GM10847 (cell line): Measurements from ENCODE around the gene MIS18A.

Experiments used
- POLR2A ChIP-seq: IDR thresholded peaks from 2 replicates; pipeline ENCODE4 v1.6.1; 2011; ENCODE audit not compliant: insufficient read length; ENCODE audit errors: extremely low read depth

The MIS18A gene

DNA sequence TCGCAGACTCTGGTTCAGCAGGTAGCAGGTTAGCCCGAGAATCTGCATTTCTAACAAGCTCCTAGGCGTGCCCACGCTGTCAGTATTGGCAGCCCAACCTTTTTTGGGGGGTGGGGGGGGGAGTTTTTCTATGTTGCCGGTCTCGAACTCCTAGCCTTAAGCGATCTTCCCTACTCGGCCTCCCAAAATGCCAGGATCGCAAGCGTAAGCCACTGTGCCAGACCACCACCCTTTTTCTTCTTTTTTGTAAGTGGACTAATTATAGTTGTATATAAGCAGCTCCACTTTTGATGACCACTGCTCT, 480 bp upstream of the MIS18A start:
- no peak for TF ChIP-seq POLR2A

DNA sequence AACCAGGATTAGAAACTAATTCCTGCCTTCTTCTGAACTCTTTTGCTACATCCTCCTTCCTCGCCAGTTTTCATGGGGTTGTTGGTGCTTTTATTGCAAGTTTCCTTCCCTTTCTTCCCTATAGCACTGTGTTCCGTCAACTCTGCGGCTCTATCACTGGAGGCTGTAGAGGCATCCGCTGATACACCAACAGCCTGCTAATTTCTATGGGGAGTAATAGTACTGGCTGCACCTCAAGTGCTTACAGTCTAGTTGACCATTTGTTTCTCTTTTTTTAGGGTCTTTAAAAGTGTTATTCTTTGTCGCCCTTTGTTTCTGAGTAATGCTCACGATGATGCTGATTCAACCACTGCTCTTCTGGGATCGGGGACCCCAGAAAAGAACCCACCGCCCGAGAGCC, 746 bp downstream of the MIS18A start:
- TF ChIP-seq POLR2A = no peak

DNA sequence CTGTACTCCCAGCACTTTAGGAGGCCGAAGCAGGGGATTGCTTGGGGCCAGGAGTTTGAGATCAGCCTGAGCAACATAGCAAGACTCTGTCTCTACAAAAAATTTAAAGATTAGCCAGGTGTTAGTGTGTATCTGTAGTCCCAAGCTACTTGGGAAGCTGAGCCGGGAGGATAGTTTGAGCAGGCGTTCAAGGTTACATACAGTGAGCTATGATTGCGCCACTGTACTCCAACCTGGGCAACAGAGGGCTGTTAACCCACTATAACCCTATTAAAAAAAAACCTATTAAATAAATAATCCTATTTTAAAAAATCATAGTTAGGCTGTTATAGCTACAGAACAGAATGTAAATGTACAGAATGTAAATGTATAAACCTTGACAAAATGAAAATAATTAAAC, 2.2 kb downstream of the MIS18A start:
- no peak for TF ChIP-seq POLR2A

DNA sequence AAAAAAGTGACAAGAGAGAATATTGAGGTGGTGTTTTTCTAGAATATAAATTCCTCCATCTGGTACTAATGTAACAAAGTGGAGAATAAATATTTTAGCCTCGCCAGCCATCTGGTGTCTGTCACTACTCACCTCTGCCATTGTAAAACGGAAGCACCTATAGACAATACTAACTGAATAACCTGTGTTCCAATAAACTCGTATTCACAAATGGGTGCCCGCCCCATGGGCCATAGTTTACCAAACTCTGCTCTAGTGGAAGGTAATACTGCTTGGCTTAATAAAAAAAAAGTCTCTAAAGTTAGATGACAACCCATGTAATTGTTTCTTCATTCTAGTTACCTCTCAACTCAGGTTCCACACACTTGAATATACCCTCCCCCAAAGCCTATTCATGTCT, 8.1 kb downstream of the MIS18A start:
- no peak for TF ChIP-seq POLR2A

DNA sequence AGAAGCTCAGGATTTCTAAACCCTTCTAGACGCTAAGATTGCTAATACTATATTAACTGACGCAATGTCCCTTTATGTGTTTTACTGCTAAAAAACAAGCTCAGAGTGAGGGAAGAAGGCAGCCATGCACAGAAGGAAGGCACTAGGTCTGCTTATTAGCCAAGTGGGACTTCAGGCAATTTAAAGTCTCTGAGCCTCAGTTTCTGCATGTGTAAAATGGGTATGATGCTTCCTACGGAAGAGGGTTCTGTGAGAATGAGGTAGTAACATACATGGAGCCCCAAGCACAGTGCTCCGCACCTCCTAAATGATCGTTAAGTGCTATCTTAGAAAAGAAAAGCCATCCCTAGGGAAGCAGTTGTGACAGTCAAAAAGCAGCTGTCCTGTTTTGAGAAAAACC, 16.9 kb downstream of the MIS18A start:
- no peak for TF ChIP-seq POLR2A

DNA sequence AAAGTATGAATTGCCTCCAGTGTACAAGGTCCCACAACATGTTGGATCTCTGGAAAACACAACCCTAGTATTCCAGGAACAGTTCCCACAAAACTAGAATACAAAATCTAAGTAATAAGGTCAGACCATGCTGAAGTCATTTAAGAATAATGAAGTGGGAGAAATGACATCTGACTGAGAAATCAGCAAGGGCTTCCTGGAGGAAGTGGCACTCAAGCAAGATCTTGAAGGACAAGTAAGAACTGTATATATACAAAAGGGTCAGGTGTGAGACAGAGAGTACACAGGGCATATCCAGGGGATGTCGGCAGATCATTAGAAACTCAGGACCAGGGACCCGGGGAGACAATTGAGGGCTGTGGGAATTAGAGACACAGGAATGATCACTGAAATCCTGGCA, 18.7 kb downstream of the MIS18A start:
- TF ChIP-seq POLR2A = no peak

DNA sequence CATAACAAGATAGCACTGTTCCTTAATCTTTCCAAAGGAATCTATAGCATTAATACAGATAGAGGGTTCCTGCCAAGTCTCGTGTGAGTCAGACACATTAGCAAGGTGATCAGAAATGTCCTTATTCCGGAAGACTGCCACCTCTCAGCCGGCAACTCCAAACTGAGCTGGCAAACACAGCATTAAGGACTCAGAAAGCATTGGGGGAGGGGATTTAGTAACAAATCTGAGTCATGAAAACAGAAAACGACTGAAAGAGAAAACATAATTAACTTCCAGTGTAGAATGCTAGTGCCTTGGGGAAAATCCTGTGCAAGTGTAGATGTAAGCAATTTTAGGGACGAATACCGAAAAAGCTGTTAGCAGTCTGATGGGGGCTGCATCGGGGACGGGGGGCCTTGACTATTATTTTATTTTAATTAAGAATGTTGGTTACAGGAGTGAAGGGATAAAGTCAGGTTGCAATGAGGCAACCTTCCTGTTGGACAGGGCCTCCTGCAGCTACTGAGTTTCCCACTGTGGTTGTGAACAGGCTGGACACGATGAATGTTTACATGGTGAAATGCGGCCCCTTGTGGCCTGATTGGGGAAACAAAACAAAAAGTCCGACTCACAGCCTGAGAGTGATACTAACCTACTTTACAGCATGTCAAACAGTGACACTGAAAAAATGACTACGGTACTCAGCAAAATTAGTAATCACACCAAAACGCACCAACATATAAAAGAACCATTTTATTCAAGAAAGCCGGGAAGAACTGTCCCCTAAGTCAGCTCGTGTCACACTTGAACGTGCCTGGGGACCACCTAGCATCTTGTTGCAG, 20.7 kb downstream of the MIS18A start:
- TF ChIP-seq POLR2A = no peak

DNA sequence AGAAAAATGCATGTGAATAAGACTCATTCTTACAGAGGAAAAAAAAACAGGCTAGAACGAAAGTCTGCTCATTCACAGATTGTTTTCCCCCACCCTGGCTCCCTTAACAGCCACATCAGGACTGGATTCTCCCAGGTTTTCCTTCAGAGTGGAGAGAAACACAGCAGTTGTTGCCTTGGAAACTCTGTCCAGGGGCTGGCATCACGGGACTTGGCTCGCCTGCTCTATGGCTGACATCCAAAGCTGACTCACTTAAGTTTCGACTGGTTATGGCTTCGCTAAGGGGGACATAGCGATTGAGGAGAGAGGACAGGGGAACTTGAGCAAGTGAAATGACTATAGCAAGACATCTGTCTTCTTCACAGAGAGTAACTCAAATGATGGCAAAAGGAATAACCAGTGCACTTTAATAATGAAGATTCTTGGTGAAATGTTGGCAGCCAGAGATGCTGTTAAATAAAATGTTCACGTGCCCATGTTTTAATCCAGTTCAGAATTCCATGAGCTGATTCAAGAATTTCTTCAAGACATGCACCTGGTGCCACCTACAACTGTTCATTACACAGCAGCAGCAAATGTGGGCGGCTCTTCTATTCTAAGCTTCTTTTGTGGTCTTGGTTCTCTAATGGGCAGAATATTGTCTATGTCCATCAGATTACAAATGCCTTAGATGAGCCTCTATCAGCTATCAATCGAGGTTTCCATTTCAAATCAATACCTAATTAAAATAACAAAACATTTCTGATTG, 21.8 kb downstream of the MIS18A start:
- no peak for TF ChIP-seq POLR2A

DNA sequence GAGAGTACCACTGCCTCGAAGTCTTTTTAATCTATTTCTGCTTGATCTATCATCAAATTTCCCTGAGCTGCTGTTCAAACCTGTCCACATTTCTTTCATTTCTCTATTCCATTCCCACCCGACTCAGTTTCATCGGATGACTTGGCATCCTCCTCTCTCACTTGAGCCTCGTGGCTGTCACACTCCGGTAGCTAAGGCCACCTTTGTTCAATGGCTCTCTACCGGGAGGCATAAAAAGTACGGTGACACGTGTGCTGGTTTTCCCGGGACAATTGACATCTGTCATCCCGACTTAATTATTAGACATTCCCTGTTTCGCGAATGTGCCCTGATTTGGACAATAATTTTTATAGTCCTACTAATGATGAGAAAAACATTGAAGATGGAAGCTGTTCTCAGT, 22.6 kb downstream of the MIS18A start:
- no peak for TF ChIP-seq POLR2A

DNA sequence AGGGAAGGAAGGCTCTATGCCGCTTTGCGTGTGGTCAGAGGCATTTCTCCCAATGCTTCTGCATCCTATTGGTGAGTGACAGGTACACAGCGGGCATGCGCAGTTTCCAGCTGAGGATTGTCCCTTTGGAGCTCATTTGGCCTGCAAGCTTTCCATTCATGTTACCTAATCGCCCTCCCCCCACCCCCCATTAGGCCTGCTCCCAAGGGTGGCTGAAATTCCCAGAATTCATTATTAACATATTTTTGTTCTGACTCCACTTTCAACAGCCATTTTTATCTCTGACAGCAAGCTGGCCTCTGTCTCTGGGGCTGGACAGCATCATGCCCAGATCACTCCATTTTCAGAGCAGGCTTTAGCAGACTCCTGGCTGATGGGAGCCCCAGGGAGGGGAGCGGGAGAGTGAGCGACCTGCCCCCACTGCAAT, 25.6 kb downstream of the MIS18A start:
- no peak for TF ChIP-seq POLR2A

DNA sequence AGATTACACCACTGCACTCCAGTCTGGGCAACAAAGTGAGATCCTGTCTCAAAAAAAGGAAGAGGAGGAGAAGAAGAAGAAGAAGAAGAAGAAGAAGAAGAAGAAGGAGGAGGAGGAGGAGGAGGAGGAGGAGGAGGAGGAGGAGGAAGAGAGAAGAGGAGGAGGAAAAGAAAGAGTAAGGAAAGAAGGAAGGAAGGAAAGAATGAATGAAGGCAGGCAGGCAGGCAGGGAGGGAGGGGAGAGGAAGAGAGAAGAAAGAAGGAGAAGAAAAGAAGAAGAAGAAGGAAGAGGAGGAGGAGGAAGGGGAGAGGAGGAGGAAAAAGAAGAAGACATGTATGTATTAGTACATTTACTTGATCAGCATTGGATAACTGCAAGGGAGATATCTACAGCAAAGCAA, 26.7 kb downstream of the MIS18A start:
- TF ChIP-seq POLR2A = no peak

DNA sequence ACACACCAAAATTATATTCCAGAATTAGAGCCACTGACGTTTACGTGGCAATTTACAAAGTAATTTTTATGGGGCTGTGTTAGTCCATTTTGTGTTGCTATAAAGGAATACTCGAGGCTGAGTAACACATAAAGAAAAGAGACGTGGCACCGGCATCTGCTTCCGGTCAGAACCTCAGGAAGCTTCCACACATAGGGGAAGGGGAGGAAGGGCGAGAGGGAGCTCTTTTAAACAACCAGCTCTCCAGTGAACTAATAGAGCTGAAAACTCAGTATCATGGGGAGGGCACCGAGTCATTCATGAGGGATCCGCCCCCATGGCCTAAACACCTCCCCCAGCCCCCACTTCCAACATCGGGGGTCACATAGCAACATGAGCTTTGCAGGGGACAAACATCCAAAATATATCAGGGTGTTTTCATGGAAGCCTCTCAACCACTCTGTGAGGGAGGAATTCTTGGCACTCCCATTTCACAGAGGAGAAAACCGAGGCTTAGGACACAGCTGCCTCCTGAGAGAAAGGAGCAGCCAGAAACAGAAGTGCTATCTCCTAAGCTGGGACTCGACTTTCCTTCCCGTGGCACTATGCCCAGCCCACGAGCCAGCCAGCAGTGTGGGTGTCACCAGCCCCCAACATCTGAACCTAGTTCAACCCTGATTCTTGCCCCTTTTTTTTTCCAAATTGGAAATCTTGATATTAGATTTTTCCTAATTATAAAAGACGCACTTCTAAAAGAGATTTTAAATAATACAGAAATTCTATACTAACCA, 29.2 kb downstream of the MIS18A start:
- no peak for TF ChIP-seq POLR2A

DNA sequence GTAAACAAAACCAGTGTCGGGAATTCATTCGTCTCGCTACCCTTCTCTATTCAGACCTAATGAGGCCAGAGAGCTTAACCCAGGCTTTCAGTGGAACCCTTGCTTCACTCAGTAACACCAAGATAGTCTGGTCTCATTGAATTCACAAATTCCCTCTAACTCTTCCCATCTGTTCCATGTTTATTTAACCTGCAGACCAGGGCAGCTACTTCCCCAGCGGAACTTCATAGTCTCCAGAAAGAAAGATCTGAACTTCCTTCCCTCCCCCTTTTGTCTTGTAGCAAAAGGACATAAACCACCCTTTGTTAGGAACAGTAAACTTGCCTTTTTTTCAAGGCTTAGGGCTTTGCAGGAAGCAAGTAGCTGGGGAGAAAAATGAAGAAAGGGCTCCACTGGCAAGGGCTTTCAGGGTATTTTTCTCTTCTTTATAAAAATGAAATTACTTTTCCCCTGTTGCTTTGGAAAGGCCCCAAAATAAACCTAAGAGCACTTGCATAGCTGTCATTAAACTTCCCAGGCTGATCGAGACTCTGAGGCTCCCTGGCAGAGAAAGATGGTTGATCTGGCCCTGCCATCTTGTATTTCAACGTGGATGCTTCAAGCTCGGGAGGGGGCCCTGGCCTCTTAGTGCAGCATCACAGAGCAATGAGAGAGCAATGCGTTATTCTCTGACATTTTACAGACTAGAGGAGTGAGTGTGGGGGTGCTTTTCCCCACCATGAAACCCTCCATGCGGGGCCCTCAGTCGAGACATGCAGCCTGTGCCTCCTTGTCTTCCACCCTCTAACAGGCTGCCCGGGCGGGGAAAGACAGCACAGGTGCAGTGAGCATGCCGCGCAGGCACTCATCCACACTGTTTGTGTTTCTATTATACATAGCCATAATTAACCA, 30.0 kb downstream of the MIS18A start:
- no peak for TF ChIP-seq POLR2A

DNA sequence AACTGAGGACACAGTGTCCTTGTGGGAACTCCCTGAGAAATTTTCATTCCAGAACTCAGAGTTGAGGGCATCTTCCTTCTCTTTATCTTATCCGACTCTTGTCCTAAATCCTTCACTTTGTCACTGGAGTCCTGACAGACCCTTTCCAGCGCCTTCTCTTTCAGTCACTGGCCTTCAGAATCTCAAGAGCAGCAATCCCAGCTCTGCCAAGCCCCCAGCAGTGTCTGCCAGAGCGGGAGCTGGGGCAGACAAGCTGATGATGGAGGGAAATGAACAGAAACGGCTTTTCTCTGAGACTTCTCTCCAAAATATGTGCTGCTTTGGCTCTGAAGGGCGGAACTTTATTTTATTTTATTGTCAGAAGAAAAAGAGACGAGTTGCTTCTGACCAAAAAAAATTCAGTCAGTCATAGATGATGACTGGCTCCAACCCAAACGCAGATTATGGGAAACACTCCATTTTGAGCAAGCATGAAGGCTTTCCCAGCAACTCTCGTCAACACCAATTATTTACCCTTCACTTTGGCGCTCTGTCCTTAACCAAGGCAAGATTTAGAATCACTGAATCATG, 32.2 kb downstream of the MIS18A start:
- TF ChIP-seq POLR2A = no peak

DNA sequence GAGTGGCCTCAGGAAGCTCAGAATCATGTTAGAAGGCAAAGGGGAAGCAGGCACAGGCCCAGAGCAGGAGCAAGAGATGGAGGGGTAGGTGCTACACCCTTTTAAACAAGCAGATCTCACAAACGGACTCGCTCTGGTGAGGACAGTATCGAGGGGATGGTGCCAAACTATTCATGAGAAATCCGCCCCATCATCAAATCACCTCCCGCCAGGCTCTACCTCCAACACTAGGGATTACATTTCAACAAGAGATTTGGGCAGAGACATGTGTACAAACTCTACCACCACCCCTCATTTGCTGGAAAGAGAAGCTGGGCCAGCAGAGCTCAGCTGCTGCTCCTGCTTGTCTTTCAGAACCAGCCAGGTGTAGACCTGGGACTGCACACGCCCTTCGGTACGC, 32.9 kb downstream of the MIS18A start:
- no peak for TF ChIP-seq POLR2A
